NCI-H2196 (cell line): ENCODE measurements around the gene TAS2R46.
"Not testable (repeated sequence)": the region's sequence is repeated elsewhere in the genome, so short reads cannot be mapped to it uniquely, and the experiment has no call there.

Experiments
- DNase-seq: peaks from one replicate; lab custom pipeline; 2025; ENCODE audit not compliant: unreplicated experiment; lab: John Stamatoyannopoulos, UW

TAS2R46 gene, protein sequence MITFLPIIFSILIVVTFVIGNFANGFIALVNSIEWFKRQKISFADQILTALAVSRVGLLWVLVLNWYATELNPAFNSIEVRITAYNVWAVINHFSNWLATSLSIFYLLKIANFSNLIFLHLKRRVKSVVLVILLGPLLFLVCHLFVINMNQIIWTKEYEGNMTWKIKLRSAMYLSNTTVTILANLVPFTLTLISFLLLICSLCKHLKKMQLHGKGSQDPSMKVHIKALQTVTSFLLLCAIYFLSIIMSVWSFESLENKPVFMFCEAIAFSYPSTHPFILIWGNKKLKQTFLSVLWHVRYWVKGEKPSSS

DNA sequence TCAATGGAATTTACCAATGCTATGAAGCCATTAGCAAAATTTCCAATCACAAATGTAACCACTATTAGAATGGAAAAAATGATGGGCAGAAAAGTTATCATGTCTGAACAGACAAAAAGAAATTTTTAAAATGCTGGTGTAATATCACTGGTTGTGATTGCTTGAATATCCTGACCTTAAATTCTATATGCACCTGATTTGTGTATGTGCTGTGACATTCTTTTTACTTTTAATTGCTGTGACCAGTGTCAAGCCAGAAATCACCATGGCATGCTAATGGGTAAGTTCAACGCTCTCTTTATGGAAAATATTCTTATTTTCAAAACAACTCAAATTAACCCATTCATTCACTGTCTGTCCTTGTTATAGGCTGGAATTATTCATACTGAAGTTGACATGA lies at the start of gene TAS2R46:
Gene TAS2R46, minus strand, starts transcription at position 101 of the 400 bp plus-strand sequence. Its CDS starts 0 bp downstream, at position 101.
- DNase-seq, result not testable (repeated sequence)

DNA sequence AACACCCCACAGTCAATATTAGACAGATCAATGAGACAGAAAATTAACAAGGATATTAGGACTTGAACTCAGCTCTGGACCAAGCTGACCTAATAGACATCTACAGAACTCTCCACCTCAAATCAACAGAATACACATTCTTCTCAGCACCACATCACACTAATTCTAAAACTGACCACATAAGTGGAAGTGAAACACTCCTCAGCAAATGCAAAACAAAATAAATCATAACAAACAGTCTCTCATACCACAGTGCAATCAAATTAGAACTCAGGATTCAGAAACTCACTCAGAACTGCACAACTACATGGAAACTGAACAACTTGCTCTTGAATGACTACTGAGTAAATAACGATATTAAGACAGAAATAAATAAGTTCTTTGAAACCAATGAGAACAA lies 49.1 kb upstream of the TAS2R46 start:
- not testable (repeated sequence) for DNase-seq

DNA sequence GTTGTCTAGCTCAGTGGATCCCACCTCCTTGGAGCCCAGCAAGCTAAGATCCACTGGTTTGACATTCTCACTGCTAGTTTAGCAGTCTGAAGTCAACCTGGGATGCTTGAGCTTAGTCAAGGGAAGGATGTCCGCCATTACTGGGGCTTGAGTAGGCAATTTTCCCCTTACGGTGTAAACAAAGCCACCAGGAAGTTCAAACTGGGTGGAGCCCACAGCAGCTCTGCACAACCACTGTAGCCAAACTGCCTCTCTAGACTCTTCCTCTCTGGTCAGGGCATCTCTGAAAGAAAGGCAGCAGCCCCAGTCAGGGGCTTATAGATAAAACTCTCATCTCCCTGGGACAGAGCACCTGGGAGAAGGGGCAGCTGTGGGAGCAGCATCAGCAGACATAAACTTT lies 46.8 kb upstream of the TAS2R46 start:
- no peak for DNase-seq

DNA sequence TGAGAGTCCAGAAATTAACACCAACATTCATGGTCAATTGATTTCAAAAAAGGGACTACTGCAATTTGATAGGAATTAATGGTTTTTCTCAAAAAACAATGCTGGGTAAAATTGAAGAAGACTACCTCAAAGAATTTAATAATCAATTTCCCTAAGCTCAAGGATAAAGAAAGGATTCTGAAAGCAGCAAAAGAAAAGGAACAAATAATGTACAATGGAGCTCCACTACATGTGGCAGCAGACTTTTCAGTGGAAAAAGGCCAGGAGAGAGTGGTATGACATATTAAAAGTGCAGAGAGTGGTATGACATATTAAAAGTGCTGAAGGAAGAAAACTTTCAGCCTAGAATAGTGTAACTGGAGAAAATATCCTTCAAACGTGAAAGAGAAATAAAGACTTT lies 45.6 kb upstream of the TAS2R46 start:
- no peak for DNase-seq

DNA sequence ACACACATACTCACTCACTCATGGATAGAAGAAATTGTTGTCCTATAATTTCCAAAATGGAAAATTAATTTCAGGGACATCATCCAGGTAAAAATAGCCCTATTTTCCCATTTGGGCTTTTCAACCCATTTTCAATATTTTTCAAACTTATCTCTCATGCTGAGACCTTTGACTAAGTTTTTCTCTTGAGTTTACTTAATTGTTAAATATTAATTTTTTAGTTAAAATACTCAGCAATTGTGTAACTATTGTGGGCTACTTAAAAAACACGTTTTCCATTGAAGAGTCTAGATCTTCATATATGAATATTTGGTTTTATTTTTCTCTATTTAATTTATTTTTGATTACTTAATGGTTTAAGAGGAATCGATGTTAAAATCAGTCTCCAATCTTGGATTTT lies 44.2 kb upstream of the TAS2R46 start:
- DNase-seq, result no peak

DNA sequence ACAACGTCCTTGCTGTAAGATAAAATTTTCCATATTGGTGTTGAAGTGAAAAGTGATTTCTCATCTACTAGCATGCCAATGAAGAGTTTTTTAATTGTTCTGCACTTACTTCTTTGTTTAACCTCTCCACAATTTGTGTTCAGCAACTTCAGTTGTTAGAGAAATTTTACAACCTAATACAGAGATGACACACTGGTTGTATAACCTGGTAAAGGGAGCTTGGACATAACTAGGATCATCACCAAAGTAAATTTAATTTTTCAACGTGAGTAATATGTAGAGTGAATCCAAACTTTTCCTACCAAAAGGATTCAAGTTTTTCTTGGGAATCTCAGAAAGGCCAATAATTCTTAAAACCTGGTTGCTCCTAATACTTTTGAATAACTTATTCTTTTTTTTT lies 43.5 kb upstream of the TAS2R46 start:
- no peak for DNase-seq

DNA sequence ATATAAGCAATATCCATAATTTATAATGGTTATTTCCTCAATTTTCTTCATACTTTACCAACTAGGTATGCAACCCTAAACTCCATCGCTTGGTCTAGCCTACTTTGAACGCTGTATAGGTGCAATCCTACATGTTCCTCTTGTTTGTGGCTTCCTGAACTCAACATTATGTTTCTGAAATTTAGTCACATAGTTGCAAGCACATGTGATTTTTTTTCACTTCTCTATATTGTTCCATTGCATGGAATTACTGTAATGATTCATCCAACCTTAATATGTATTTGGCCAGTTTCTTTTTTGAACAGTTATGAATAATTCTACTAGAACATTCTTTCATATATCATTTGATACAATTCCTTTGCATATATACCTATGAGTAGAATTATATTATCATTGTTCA lies 32.8 kb upstream of the TAS2R46 start:
- not testable (repeated sequence) for DNase-seq

DNA sequence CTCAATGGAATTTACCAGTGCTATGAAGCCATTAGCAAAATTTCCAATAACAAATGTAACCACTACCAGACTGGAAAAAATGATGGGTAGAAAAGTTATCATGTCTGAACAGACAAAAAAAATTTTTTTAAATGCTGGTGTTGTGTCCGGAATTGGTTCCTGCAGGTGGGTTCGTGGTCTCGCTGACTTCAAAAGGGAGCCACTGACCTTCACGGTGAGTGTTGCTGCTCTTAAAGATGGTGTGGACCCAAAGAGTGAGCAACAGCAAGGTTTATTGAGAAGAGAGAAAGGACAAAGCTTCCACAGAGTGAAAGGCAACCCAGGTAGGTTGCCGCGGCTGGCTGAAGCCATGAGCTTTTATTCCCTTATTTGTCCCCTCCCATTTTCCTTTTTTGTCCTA lies 30.0 kb upstream of the TAS2R46 start, which contains the start of gene TAS2R43:
Gene TAS2R43, minus strand, starts transcription at position 186 of the 400 bp plus-strand sequence. Its CDS starts 84 bp downstream, at position 102.
- DNase-seq, result no peak

DNA sequence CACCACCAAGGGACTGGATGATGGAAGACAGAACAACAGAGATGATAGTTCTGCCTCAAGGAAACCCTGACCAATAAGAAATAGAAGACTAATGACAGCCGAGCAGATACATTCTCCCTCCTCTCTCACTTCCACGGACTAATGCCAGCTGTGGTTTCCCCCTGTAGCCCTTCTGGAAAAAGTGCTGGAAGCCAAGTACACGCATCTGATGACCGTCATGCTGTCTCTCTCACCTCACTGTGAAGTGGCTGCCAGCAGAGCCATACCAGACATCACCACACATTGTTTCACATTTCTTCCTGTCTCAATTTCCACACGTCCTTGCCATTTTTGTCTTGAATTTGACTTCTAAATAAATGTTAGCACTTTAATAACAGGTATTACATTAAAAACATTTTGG lies 27.2 kb upstream of the TAS2R46 start:
- DNase-seq, result no peak

DNA sequence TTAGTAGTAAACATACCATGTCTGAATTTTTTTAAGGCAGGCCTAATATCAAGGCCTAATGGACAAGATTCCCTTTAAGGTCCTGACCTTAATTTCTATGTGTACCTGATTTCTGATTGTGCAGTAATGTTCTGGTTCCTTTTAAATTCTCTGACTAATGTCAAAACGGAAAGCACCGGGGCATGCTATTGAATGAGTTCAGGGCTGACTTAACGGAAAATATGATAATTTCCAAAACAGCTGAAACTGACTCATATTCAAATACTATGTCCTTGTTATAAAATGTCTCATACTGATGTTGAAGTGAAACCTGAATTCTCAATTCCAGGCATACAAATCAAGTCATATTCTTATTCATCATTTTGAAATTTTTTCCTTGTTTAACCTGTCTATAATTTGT lies 23.3 kb upstream of the TAS2R46 start:
- DNase-seq, result no peak

DNA sequence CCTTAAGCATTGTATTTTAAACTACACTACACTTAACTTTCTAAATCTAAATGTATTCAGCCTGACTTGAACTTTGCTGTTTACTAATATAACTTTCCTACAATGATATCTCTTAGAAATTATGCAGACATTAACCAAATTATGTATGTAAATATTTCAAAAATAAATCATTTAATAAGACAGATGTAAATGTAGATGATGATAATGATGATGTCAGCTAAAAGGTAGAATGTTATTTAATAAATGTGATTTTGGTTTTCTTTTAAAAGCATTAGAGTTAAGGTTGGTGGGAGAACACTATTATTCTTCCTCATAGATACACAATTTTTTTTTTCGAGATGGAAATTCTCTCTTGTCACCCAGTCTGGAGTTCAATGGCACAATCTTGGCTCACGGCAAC lies 19.9 kb upstream of the TAS2R46 start:
- no peak for DNase-seq

DNA sequence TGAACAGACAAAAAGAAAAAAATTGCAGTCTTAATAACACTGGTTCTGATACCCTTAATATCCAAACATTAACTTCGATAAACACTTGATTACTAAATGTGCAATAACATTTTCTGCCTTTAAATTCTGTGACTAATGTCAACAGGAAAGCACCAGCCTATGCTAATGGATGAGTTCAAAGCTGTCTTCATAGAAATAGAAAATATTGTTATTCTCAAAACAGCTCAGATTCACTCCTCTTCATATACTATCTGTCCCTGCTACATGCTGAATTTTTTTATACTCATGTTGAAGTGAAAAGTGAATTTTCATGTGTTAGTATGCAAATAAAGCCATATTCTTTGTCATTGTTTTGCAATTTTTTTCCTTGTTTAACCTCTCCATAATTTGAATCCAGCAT lies 16.2 kb upstream of the TAS2R46 start:
- DNase-seq, result no peak

DNA sequence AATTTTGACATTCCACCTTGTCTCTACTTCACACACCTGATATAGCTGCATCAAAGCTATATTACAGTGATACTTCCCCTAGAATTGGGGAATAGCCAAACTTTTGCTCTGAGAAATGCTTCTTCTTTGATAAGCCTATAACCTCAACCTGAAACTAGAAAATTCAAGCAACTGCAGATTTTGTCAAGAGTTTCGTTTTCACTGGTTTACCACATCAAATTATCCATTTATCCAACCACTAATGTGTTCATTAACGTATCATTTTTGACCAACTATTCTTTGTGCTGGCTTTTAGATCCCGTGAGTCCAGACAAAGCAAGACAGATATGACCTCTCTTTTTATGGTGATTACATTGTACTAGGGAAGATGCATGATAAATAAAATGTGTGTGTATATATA lies 13.5 kb upstream of the TAS2R46 start:
- no peak for DNase-seq

DNA sequence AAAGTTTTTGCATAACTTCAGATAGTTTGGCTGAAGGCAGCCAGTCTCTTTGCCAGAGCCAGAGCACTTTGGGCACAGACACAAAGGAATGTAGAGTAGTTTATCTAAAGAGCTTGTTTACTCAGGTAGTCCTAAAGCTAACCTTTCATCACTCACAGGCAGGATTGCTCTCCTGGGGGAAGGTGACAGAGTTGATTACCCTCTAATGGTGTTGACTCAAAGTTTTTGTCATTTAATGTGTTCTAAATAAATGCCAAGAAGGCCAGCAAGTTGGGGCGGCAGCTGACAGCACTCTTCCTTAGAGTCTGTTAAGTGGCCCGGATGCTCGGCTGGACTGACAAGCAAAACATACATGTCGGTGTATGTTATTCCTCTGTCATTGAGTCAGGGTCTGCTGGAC lies 9.3 kb upstream of the TAS2R46 start:
- no peak for DNase-seq

DNA sequence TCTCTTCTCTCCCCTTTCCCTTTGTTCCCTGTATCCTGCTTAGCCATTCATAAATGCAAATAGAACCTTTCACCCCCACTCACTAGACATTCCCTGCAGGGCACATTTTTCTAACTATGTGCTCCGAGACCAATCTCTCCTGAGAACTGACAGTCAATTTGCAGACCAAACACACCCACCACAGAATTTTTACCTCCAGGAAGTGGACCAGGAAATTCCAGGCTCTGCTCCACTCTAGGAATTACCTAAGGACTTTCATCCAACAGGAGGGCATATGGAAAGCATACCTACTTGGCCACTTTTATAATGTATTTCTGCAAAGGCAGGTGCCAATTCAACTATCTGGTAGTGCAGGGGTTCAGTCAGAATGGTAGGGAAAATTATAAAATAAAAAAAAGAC lies 8.9 kb upstream of the TAS2R46 start:
- no peak for DNase-seq

DNA sequence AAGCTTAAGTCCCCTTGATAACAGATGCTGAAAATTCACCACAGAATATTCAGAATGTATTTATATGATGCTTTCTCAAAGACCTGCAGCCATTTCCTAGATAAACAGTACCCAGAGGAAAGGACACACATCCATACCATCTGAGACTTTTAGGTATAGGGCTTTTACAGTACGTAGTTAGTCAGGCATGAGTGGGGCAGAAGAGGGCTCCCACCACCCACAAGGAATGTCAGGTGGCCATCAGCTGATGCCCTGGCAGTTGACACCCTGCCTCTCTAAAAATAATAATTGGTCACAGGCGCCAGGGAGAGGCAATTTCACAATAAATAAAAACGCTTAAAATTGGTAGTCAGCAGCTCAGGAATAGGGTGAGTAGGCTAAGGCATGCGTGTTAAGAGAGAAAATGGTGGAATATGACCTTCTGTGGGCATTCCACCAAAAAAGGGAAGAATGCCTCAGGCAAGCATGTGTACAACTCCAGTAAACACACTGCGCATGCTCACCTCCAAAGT lies 7.8 kb upstream of the TAS2R46 start:
- DNase-seq, result no peak

DNA sequence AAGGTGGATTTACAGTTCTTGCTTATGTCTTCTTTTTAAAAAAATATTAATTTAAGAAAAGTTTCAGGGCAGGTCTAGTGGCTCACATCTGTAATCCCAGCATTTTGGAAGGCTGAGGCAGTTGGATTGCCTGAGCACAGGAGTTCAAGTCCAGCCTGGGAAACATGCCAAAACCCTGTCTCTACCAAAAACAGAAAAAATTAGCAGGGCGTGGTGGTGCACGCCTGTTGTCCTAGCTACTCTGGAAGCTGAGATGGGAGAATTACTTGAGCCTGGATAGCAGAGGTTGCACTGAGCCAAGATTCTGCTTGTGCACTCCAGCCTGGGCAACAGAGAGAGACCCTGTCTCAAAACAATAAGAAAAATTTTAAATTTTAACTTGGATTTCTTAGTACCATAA lies 5.4 kb upstream of the TAS2R46 start:
- no peak for DNase-seq

DNA sequence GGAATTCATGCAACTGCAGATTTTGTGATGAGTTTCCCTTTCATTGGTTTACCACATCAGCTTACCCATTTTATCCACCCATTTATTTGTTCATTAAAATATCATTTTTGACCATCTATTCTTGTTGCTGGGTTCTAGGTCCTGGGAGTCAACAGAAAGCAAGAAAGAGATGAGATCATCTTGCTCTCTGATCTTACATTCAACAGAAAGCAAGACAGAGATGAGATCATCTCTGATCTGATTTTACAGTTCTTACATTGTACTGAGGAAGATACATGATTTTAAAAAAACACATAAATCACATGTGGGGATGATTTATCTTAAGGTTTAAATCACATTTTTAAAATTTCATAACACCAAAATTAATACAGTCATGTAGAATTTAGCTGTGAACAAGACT lies 2.3 kb downstream of the TAS2R46 start:
- no peak for DNase-seq

DNA sequence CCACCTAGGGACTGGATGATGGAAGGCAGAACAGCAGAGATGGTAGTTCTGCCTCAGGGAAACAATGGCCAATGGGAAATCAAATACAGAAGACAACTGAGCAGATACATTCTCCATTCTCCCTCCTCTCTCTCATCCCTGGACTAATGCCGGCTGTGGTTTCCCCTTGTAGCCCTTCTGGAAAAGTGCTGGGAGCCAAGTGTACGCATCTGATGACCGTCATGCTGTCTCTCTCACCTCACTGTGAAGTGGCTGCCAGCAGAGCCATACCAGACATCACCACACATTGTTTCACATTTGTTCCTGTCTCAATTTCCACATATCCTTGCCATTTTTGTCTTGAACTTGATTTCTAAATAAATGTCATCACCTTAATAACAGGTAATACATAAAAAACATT lies 3.1 kb downstream of the TAS2R46 start:
- DNase-seq, result no peak

DNA sequence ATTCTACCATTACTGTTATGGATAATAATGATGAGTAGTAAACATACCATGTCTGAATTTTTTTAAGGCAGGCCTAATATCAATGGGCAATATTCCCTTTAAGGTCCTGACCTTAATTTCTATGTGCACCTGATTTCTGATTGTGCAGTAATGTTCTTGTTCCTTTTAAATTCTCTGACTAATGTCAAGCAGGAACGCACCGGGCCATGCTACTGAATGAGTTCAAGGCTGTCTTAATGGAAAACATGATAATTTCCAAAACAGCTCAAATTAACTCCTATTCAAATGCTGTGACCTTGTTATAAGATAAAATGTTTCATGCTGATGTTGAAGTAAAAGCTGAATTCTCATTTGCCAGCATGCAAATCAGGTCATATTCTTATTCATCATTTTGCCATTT lies 6.8 kb downstream of the TAS2R46 start:
- no peak for DNase-seq

DNA sequence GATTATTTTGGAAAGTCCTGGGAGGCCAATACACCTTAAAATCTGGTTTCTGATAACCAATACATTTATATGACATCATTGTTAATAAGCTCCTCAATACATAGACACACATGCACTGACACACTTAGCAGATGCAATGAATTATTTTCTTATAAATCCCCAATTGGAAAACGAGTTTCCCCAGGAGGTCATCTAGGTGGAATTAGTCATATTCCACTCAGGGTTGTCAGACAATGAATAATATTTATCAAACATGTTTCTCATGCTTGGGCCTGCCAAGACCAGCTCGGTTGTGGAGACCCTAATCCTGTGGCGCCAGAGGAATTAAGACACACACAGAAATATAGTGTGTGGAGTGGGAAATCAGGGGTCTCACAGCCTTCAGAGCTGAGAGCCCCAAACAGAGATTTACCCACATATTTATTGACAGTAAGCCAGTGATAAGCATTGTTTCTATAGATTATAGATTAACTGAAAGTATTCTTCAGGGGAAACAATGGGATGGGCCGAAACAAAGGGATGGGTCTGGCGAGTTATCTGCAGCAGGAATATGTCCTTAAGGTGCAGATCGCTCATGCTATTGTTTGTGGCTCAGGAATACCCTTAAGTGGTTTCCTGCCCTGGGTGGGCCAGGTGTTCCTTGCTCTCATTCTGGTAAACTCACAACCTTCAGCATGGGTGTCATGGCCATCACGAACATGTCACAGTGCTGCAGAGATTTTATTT lies 12.1 kb downstream of the TAS2R46 start:
- DNase-seq, result not testable (repeated sequence)

DNA sequence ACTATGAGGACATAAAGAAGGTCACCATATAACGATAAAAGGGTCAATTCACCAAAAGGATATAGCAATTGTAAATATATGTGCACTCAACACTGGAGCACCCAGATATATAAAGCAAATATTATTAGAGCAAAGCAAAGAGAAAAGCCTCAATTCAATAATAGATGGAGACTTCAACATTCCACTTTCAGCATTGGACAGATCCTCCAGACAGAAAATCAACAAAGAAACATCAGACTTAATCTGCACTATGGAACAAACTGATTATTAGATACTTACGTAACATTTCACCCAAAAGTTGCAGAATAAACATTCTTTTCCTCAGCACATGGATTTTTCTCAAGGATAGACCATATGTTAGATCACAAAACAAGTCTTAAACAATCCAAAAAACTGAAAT lies 20.7 kb downstream of the TAS2R46 start:
- not testable (repeated sequence) for DNase-seq
